Measurements from ENCODE around the gene ITIH3. TPM values are rescaled to one million over a fixed set of nuclear protein-coding genes. Genes with fewer than 3 reads are reported as not detected.

The ITIH3 gene
- total RNA-seq, 1 experiment from 2014 or later = 0.67 TPM

DNA sequence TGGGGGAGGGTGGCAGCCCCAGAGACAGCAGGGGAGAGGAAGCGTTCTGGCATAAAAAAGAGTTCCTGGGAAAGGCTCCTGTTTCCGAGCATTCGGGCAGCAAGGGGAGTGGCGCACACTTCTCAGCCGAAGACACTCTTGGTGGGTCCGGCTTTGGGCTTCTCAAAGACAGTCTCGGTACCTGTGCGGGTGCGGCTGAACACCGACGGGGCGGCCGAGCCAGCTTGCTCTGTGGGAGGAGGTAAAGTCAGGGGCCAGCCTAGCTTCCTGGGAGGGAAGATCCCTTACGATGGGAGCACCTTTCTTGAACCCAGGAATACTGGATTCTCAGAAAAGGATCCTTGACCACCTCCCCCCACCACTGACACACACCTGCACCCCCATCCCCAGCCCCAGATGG, 38.6 kb downstream of the ITIH3 start:
- H3K27ac ChIP-seq (ENCODE audit: low read length) = no peak overlapping the region
- TF ChIP-seq TCF7L2 (IDR thresholded peaks at IDR 0.05; ENCODE audit: low read depth, low read length) (no peak), POLR2AphosphoS5 (IDR thresholded peaks at IDR 0.05; ENCODE audit: low read depth, low read length) (no peak)
- no peaks in the 10 kb centered on the region for H3K9me3 ChIP-seq (ENCODE audit: control insufficient read depth, insufficient read depth, low read depth, low read length)
- H3K4me1 ChIP-seq (ENCODE audit: control insufficient read depth, insufficient read depth, low read length) = peaks cover 6% of the 10 kb centered on the region
- H3K36me3 ChIP-seq (ENCODE audit: control insufficient read depth, insufficient read depth, low read length) = no peaks in the 10 kb centered on the region
- intact Hi-C loops (cut with micrococcal nuclease; ENCODE audit: unreplicated experiment) (no loop called here), in situ Hi-C loops (cut with HindIII; ENCODE audit: low pct_unique_long_range_greater_than_20kb, low sequenced_read_pairs) (no loop called here)
- CTCF ChIA-PET = no interaction called here
- no TSS peak for BruUV-seq (replicated peaks)
- POLR2A ChIA-PET = no interaction called here
- DNase-seq (ENCODE audit: low read depth, low spot score) (no peak), ATAC-seq (no peak)
- no peak overlapping the region for H3K4me3 ChIP-seq (ENCODE audit: low read depth in 2 of 2, low read length in 2 of 2)
- H3K27me3 ChIP-seq (ENCODE audit: control insufficient read depth, insufficient read depth, low read length) = no peaks in the 10 kb centered on the region

DNA sequence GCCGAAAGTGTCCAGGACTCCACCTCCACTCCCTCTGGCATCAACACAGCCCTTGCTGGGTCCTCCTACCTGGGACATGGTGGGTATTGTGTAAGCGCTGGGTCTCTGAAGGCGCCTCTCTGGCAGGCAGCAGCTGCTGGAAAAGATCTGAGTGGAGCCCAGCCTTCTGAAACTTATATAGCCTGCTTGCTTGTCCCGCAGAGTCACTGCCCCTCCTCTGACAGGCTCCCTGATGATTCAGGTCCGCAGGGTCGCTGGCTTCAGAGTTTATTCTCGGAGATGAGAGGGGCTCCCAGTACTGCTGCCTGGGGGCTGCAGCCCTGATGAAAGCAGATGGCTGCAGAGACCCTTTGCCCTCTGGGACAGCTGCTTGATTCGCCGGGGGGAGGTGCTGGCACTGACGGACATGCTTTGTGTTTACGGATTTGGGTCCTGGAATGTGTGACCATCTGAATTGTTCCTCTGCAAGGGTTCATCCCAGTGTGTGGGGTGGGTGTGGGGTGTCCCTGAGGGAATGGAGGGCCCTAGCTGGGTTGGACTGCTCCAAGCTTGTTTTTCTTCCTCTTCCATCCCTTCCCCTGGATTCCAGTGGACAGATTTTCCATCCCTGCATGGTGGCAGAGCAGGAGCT, 40.4 kb downstream of the ITIH3 start, which contains the start of gene MUSTN1:
TSS of gene MUSTN1 (minus strand) at position 149 of the 631 bp plus-strand sequence. CDS start at position 78, 71 bp downstream.
- intact Hi-C loops (cut with micrococcal nuclease; ENCODE audit: unreplicated experiment) (no loop called here), in situ Hi-C loops (cut with HindIII; ENCODE audit: low pct_unique_long_range_greater_than_20kb, low sequenced_read_pairs) (no loop called here)
- TF ChIP-seq, protein P1, sequence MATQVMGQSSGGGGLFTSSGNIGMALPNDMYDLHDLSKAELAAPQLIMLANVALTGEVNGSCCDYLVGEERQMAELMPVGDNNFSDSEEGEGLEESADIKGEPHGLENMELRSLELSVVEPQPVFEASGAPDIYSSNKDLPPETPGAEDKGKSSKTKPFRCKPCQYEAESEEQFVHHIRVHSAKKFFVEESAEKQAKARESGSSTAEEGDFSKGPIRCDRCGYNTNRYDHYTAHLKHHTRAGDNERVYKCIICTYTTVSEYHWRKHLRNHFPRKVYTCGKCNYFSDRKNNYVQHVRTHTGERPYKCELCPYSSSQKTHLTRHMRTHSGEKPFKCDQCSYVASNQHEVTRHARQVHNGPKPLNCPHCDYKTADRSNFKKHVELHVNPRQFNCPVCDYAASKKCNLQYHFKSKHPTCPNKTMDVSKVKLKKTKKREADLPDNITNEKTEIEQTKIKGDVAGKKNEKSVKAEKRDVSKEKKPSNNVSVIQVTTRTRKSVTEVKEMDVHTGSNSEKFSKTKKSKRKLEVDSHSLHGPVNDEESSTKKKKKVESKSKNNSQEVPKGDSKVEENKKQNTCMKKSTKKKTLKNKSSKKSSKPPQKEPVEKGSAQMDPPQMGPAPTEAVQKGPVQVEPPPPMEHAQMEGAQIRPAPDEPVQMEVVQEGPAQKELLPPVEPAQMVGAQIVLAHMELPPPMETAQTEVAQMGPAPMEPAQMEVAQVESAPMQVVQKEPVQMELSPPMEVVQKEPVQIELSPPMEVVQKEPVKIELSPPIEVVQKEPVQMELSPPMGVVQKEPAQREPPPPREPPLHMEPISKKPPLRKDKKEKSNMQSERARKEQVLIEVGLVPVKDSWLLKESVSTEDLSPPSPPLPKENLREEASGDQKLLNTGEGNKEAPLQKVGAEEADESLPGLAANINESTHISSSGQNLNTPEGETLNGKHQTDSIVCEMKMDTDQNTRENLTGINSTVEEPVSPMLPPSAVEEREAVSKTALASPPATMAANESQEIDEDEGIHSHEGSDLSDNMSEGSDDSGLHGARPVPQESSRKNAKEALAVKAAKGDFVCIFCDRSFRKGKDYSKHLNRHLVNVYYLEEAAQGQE (IDR thresholded peaks at IDR 0.05; ENCODE audit: insufficient read depth in 1 of 2, low read depth in 2 of 2, low read length in 1 of 2) = no peak
- TF ChIP-seq, protein P2, sequence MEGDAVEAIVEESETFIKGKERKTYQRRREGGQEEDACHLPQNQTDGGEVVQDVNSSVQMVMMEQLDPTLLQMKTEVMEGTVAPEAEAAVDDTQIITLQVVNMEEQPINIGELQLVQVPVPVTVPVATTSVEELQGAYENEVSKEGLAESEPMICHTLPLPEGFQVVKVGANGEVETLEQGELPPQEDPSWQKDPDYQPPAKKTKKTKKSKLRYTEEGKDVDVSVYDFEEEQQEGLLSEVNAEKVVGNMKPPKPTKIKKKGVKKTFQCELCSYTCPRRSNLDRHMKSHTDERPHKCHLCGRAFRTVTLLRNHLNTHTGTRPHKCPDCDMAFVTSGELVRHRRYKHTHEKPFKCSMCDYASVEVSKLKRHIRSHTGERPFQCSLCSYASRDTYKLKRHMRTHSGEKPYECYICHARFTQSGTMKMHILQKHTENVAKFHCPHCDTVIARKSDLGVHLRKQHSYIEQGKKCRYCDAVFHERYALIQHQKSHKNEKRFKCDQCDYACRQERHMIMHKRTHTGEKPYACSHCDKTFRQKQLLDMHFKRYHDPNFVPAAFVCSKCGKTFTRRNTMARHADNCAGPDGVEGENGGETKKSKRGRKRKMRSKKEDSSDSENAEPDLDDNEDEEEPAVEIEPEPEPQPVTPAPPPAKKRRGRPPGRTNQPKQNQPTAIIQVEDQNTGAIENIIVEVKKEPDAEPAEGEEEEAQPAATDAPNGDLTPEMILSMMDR (IDR thresholded peaks at IDR 0.05) = no peak
- TF ChIP-seq SIN3A (IDR thresholded peaks at IDR 0.05; ENCODE audit: borderline replicate concordance, insufficient read depth, low read depth, low read length) (no peak), TCF7L2 (IDR thresholded peaks at IDR 0.05; ENCODE audit: low read depth, low read length) (no peak)
- POLR2A ChIA-PET = no interaction called here
- BruUV-seq (replicated peaks) = no TSS peak
- Histone ChIP-seq H3K36me3 (ENCODE audit: control insufficient read depth, insufficient read depth, low read length) (no peaks in the 10 kb centered on the region), H3K4me1 (ENCODE audit: control insufficient read depth, insufficient read depth, low read length) (peaks cover 6% of the 10 kb centered on the region), H3K27me3 (ENCODE audit: control insufficient read depth, insufficient read depth, low read length) (no peaks in the 10 kb centered on the region), H3K27ac (ENCODE audit: low read length) (no peak within 1 kb of the TSS), H3K9me3 (ENCODE audit: control insufficient read depth, insufficient read depth, low read depth, low read length) (no peaks in the 10 kb centered on the region), H3K4me3 (ENCODE audit: low read depth in 2 of 2, low read length in 2 of 2) (no peak within 1 kb of the TSS)
- DNase-seq (ENCODE audit: low read depth, low spot score) (no peak), ATAC-seq (no peak)
- CTCF ChIA-PET = no interaction called here

DNA sequence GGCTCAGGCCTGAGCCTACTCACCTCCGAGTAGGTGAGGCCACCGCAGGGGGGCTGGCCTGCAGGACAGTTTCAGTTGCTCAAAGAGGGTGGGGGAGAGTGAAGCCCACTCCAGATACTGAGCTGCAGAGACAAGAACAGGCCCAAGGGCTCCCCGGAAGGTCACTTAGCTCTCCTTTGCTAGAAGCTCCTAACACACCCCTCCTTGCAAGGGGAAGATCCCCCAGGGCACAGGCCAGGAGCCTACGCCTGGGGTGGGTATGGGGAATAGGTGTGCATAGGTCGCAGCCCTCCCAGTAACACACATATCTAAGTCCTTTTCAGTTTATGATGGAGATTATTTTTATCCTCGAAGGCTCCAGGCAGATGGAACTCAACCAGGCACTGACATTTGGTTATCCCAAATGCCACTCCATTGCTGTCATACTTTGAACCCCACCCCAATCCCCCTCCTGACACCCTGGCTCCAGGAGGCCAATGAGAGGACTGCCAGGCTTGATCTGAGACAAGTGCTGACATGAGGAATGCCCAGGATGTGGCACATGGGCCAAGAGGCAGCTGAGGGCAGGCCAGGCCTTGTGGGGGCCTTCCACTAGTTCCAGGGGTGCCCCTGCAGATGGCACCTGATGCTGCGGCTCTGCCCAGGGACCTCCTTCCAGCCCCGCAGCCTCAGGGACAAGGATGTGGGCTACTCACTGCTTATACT, 41.3 kb downstream of the ITIH3 start:
- no peaks in the 10 kb centered on the region for H3K36me3 ChIP-seq (ENCODE audit: control insufficient read depth, insufficient read depth, low read length)
- H3K4me1 ChIP-seq (ENCODE audit: control insufficient read depth, insufficient read depth, low read length) = peaks cover 6% of the 10 kb centered on the region
- intact Hi-C loops (cut with micrococcal nuclease; ENCODE audit: unreplicated experiment) = no loop called here
- no TSS peak for BruUV-seq (replicated peaks)
- no peaks in the 10 kb centered on the region for H3K27me3 ChIP-seq (ENCODE audit: control insufficient read depth, insufficient read depth, low read length)
- no peaks in the 10 kb centered on the region for H3K9me3 ChIP-seq (ENCODE audit: control insufficient read depth, insufficient read depth, low read depth, low read length)
- TF ChIP-seq SIN3A (IDR thresholded peaks at IDR 0.05; ENCODE audit: borderline replicate concordance, insufficient read depth, low read depth, low read length) (no peak), TCF7L2 (IDR thresholded peaks at IDR 0.05; ENCODE audit: low read depth, low read length) (no peak), POLR2AphosphoS5 (IDR thresholded peaks at IDR 0.05; ENCODE audit: low read depth, low read length) (no peak)
- TF ChIP-seq, protein P2 (IDR thresholded peaks at IDR 0.05) = no peak
- TF ChIP-seq, protein P1 (IDR thresholded peaks at IDR 0.05; ENCODE audit: insufficient read depth in 1 of 2, low read depth in 2 of 2, low read length in 1 of 2) = no peak
- no peak overlapping the region for H3K27ac ChIP-seq (ENCODE audit: low read length)
- in situ Hi-C loops (cut with HindIII; ENCODE audit: low pct_unique_long_range_greater_than_20kb, low sequenced_read_pairs) = no loop called here
- CTCF ChIA-PET = no interaction called here
- ATAC-seq (no peak), DNase-seq (ENCODE audit: low read depth, low spot score) (no peak)
- no peak overlapping the region for H3K4me3 ChIP-seq (ENCODE audit: low read depth in 2 of 2, low read length in 2 of 2)
- POLR2A ChIA-PET = no interaction called here
